Esophagus muscularis mucosa (tissue), 4 donors: Measurements from ENCODE around the gene RNASET2.

Source experiments
- CTCF ChIP-seq, 3 experiments: fragments of 200-600 bp in 2 of 3; fragments of 450-650 bp in 1 of 3; sonication (generic) in 2 of 3; IDR thresholded peaks; one replicate each; pipeline ENCODE4 v1.5.1; 2017 to 2019; ENCODE audit warnings: antibody characterized with exemption in 3 of 3, mild to moderate bottlenecking in 2 of 3, moderate library complexity in 1 of 3
- EP300 ChIP-seq: sonication (generic); formaldehyde crosslinking; IDR thresholded peaks from one replicate; pipeline ENCODE4 v1.6.1; 2017; ENCODE audit warnings: antibody characterized with exemption
- POLR2A ChIP-seq: fragments of 450-650 bp; IDR thresholded peaks from one replicate; pipeline ENCODE4 v1.6.1; 2017; ENCODE audit warnings: antibody characterized with exemption, moderate library complexity, mild to moderate bottlenecking, low read depth

GRCh38 chr6:166939894-166940293 is 16.5 kb downstream of the RNASET2 start:
- no peak for TF ChIP-seq EP300
- TF ChIP-seq CTCF (IDR thresholded peaks at IDR 0.05) = no peak
- no peak for TF ChIP-seq POLR2A
